HS-27A (cell line): Measurements from ENCODE around the gene PAK1IP1.
"Not testable (repeated sequence)": the region's sequence is repeated elsewhere in the genome, so short reads cannot be mapped to it uniquely, and the experiment has no call there.

Experiments used
- DNase-seq: peaks from one replicate; pipeline ENCODE4 v3.0.0-alpha.2; 2012; ENCODE audit warnings: low read depth, missing footprints

PAK1IP1 gene

GRCh38 chr6:10743515-10743914, 48.7 kb downstream of the PAK1IP1 start:
- DNase-seq = no peak

GRCh38 chr6:10745116-10745515, 50.3 kb downstream of the PAK1IP1 start:
- DNase-seq = no peak

GRCh38 chr6:10746915-10747250, 52.1 kb downstream of the PAK1IP1 start:
- DNase-seq = no peak

GRCh38 chr6:10747251-10747972, 52.6 kb downstream of the PAK1IP1 start, which contains the start of gene TMEM14B:
Gene TMEM14B, plus strand, starts transcription at chr6:10747805. Its CDS starts 1,441 bp downstream, at chr6:10749246.
- peak; percentile 89 for DNase-seq

GRCh38 chr6:10749734-10750133, 55.0 kb downstream of the PAK1IP1 start:
- no peak for DNase-seq

GRCh38 chr6:10750568-10750967, 55.8 kb downstream of the PAK1IP1 start:
- not testable (repeated sequence) for DNase-seq

- not testable (repeated sequence) for DNase-seq
These were observed 57.0 kb downstream of the PAK1IP1 start for GRCh38 chr6:10751757-10752156.

GRCh38 chr6:10756085-10756484, 61.3 kb downstream of the PAK1IP1 start:
- DNase-seq = no peak
